ENCODE measurements around the gene SNX13.

SNX13 gene

DNA sequence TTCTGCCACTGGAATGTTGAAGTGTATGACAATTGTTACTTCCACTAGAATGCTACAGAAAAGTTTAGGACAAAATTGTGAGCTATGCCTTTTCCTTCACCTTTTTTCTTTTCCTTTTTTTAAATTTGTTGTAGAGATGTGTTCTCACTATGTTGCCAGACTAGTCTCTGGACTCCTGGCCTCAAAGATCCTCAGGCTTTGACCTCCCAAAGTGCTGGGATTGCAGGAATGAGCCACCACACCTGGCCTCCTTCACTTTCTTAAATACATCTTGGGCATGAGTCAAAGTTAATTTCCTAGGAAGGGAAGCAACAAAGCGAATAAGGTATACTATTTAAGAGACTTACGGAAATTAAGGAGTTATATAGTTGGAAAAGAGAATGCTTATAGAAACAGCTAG is 2.7 kb upstream of the SNX13 start:
- no peak for DNase-seq

DNA sequence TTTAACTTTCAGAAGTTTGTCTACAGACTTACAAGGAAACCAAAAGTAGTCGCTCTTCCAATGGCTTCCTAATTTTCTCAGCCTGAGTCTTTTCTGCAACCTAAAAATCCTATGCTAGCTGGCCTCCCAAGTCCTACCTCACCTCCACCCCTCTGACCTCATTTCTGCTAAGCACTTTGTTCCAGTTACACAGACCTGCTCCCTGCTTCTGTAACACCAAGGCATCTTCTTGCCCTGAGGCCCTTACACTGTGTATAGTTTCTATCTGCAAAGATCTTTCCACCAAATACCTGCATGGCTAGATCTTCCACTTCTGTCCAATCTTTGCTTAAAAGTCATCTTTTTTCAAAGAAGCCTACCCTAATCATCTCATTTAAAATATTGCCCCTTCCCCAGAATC is 1.9 kb upstream of the SNX13 start:
- DNase-seq = no peak

DNA sequence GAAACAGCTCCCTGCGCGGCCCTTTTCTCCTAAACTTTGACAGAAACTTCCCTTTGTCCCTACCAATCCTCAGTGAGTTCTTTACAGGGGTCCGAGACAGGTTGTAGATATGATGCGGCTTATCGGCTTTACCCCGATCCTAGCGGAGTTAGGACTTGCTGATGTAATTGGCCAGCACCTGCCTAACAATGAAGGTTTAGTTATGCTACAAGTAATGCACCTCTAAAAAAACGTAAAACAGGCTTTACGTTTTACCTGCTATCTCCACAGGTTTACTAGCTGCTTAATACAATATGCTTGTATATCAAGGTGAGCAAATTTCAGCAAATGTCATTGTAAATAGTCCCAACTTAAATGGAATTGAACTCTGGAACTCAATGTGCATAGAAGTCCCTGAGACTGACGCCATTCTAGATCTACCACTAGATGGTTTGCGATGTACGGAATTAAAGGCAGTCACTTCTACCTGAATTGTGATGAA is 697 bp upstream of the SNX13 start:
- DNase-seq = peak; percentile 50

DNA sequence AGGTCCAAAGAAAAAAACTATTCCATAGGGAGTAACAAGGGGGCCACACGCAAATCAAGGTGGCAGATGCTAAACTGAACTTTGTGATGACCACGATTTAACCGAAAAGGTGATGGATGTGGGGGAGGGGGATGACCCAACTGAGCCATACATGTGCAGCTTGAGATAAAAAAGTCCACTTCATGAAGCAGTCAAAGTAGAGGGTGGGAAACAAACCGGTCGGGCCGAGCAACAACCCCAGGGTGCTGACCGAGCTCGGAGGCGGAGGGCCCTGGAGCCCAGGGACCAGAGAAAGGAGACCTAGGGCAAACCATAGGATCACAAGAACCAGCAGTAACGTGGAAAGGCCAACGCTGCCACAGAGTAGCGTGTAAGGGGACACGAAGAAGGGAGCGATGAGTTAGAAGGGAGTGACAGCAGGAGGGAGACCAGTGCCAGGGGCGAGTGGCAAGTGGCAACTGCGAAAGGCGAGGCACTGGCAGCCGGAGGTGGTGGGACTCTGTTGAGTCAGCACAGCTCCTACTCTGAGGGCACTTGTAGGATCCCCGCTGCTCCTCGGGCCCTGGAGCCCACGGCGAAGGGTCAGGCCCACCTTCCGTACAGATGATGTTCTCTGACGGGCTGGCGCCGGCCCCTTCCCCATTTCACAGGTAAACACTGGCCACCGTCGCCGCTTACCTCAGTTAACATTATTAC is 540 bp downstream of the SNX13 start:
- DNase-seq = peak; percentile 56

DNA sequence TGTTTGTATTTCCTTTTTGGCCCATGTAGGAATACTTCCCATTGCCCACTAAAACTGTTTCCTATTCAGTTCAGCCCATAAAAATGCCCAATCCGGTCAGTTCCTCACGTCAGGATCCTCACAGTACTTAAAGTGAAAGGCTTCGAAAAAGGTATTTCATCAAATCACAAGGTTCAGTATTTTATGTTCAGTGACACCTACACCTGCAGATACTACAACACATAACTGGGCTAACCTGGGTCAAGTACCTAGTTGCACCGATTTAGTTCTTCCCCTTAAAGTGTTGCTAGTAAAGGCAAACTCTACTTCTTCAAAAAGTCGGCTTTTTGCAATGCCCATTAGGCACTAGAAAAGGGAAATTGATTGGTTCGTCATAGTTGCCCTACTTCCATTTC is 1.1 kb downstream of the SNX13 start:
- DNase-seq = peak; percentile 30

DNA sequence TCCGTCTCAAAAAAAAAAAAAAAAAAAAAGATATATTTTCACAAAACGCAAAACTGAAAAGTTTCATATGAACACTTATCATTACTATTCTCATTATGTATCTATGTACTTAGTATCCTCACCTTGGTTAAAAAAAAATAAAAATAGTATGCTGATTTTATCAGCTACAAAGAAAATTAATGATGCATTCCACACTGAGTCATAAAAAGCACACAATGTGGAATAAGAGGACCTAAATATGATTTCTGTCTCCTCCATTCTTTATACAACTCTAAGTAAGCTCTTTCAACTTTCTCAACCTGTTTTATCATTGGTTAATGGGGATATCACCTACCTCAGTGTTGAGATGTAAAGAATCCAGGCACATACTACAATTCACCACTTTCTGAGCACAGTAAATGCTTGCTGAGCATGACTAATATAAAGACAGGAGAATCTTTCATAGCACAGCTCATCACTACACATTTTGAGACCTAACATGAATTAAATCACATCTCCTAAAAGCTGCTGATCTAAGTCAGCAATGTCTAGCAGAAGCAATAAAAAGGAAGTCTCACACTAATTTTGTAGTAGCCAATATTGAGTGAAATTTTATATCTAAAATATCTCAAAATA is 2.7 kb downstream of the SNX13 start:
- no peak for DNase-seq

DNA sequence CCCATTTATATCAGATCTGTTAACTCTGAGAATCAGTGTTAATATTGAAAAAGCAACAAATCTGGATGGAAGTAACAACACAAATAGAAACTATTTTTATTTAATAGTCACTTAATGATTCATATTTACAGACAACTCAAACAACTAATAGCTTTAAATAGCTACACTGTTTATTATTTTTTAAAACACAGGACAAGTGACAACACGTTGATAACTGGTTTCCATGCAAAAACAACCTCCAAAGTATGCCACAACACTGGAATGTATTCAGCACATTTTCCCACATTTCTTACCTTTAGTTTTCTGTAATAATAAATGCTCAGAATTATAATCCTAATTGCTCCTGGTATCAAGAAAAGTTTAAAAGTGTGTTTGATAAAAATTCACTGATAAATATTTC is 4.0 kb downstream of the SNX13 start:
- no peak for DNase-seq

DNA sequence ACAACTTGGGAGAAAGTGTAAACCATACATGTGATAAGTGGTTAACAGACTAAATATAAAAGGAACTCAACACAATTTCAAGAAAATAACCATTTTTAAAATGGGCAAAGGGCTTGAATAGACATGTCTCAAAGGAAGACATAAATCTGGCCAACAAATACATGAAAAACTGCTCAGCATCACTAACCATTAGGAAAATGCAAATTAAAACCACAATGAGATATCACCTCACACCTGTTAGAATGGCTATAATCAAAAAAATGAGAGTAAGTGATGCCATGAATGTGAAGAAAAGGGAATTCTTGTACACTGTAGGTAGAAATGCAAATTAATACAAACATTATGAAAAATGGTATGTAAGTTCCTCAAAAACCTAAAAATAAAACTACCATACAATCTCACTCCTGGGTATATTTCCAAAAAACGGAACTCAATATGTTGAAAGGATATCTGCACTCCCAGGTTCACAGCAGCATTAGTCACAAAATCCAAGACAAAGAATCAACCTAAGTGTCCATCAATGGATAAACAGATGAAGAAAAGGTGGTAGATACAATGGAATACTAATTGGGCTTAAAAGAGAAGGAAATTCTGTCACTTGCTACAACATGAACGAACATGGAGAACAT is 5.6 kb downstream of the SNX13 start:
- no peak for DNase-seq

DNA sequence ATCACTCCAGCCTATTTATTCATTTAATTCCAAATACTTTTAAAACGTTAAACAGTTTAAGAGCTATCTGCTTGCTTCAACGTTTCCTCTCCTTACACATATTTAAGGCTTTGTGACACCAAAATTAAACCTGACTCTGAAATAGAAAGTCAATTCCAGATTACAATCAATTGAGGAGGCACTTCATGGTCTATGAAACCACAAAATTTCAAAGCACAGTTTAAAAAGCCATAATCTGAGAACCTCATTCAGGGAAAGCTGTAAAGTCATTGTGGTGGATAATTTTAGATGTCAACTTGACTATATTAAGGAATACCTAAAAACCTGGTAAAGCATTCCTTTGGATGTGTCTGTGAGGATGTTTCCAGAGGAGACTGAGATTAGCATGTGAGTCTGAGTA is 6.2 kb downstream of the SNX13 start:
- no peak for DNase-seq

DNA sequence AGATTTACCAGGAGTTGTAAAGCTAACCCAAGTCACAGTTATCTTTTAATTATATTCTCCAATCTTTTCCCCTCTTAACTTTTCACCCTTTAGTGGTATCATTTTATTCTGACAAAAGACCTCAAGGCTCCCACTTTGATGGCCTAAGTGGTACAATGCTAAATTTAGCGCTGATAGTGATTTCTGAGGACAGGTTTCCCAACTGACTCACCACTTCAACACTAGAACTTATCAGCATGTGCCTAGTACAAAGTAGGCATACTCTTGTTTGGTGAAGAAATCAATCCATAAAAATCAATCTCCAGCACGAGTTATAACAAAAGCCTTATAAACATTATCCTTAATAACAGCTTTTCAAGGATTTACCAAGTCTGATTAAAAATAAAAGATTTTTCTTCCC is 7.5 kb downstream of the SNX13 start:
- DNase-seq = no peak

DNA sequence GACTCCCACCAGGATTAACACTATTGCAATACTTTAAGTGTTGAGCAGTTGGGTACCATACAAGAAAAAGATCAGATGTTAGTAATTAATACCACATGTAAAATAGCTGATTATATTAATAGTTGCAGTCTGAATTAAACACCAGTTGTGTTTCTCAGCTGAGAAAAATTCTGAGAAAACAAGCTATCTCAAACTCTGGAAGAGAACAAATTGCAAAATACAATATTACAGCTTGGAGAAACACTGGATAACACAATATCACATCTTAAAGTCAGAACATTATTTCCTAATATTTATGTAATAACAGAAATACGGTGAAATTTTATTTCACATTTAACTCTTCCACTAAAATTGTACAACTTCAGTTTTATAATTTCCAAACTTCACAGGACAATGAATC is 9.2 kb downstream of the SNX13 start:
- no peak for DNase-seq

DNA sequence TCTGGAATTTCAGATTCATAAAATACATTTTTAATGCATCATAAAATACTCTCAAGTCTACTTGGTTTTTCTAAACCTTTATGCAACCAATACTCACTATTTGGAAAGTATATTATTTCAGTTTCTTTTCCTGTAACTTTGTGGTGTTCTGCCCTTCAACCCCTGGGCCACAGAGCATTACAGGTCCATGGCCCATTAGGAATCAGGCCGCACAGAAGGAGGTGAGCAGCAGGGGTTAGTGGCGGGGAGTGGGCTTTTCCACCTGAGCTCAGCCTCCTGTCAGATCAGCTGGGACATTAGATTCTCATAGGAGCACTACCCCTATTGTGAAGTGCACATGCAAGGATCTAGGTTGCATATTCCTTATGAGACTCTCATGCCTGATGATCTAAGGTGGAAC is 9.7 kb downstream of the SNX13 start:
- DNase-seq = no peak

DNA sequence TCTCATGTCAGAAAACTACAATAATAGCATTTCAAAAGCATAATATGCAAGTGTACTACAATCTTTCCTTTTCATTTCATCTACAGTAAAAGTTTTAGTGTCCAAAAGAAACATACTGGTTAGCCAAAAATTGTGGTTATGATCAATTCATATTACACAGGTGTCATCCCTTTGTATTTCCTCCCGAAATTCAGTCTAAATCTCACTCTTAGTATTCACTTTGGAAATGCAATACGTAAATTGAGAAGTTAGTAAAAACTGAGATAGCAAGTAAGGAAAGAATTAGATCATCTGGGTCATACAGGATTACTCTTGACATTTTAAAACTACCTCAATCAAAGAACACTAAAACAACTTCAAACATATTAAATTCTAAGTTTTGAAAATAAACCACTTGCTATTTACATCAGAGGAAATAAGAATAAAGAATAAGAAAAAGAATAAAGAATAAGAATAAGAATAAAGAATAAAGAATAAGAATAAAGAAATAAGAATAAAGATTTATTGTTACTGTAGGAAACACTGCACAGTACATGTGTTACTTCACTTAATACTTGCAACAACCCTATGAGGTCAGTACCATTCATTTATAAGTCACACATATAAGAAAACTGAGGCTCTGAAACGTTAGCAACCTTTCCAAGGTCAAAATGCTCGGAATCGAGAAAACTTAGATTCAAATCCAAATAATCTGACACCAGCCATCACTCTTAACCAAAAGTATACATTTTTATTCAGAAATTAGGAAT is 10.5 kb downstream of the SNX13 start:
- no peak for DNase-seq

DNA sequence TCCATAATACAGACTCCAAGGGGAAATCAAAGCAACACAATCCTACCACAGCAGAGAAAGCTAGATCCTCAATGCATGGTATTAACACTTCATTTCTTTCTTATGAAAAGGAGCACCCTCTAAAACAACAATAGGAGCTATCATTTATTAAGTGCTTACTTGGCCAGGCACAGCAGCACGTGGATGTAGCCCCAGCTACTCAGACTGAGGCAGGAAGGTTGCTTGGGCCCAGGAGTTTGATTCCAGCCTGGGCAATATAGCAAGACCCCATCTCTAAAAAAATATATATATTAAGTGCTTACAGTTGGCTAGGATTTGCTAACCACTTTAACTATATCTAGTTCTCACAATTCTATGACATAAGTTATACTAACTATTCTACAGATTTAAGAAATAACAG is 12.2 kb downstream of the SNX13 start:
- no peak for DNase-seq

DNA sequence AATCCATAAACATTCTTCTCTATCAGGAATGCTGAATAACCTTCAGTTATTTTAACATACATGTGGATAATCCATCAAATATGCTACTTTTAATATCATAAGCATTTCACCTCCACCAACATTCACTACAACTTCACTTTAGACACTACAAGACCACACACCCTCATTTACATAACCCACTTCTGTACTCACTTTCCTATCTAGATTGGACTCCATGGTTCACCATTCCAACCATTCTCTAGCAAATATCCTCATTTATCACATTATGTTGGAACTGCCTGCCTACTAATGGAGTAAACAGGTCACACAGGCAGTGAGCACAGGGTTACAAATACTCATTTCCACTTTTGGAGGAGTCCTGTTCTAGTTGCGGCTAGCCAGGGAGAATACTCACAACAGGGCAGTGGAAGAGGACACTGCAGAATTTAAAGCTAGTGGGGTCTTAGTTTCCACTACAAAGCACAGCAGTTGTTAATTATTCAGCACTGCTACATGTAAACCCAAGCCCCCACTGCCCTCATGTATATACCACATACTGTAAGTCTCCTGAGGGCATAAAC is 18.4 kb downstream of the SNX13 start:
- DNase-seq = no peak

DNA sequence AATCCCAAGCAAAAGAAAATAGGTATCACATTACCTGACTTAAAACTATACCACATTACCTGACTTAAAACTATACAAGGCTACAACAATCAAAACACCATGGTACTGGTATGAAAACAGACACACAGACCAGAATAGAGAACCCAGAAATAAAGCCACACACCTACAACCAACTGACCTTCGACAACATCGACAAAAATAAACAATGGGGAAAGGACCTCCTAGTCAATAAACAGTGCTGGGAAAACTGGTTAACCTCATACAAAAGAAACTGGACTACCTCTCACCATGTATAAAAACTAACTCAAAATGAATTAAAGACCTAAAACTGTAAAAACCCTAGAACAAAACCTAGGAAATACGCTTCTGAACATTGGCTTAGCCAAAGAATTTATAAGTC is 22.5 kb downstream of the SNX13 start:
- DNase-seq = no peak

DNA sequence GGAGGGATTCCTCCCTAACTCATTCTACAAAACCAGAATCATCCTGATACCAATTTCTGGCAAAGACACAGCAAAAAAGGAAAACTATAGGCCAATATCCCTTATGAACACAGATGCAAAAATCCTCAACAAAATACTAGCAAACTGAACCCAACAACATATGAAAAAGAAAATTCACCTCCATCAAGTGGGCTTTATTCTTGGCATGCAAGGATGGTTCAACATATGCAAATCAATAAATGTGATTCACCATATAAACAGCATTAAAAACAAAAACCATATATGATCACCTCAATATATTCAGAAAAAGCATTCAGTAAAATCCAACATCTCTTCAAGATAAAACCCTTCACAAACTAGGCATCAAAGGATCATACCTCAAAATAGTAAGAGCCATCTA is 23.5 kb downstream of the SNX13 start:
- DNase-seq = no peak

DNA sequence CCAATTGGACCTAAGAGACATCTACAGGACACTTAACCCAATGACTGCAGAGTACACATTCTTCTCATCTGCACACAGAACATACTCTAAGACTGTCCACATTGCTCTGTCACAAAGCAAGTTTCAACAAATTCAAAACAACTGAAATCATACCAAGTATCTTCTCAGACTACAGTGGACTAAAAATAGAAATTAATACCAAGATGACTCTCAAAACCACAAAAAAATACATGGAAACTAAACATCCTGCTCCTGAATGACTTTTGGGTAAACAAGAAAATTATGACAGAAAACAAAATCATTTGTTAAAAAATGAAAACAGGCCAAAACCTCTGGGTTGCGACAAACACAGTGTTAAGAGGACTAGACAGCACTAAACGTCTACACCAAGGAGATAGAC is 24.5 kb downstream of the SNX13 start:
- no peak for DNase-seq

DNA sequence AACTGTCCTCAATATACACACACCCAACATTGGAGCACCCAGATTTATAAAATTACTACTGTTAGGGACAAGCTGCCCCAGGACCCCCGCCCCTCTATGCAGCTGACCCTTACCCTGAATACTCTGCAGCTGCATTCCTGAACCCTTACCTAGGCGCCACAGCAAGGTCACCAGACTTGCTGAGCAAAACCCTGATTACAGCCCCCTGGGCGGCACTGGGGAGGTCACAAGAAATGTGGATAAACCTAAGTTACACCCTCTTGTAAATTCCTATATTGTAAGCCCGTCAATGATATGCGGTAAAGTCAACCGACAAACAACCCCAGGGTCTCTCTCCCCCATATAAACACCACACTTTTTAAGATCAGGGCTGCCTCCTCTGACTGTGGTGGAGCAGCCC is 25.1 kb downstream of the SNX13 start:
- DNase-seq = no peak

DNA sequence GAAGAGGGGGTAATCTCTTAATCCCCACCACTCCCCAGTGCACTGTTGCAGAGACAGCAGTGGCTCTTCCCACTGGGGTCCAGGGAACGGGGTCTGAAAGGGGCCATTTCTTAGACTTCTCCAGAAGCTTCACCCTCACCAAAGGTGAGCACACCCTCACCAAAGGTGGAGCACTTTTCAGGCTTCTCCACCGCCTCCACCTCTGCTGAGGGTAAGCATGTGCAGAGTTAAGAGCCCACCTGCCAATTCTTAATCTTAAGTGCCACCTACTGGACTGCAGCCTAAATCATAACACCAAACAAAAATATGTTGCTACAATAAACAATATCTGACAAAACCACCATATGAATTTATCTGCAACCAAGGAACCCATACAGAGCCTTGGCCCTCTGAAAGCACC is 27.0 kb downstream of the SNX13 start:
- DNase-seq = no peak

DNA sequence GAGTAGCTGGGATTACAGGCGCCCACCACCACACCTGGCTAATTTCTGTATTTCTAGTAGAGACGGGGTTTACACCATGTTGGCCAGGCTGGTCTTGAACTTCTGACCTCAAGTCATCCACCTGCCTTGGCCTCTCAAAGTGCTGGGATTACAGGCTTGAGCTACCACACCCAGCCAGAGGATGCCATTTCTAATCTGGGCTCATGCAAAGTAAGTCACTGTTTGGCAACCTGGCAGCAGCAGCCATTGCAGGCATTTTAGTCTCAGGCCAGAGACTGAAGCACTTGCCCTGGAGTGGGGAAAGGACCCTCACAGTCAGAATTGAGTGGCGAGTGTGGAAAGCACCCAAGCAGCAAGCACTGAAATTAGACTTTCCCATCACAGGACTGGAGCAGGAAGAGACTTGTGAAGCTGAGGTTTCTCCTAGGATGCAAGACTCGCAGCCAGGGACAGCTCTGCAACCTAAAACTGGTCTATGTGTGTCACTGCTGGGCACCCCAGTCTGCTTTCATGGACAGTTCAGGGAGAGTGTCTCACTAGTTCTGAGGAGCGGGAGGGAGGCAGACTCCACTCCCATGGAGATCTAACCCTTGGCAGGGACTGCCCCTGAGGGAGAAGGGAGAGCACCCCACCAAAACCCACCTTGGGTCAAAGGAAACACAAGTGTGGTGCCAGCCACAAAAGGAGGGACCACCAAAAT is 27.6 kb downstream of the SNX13 start:
- no peak for DNase-seq

DNA sequence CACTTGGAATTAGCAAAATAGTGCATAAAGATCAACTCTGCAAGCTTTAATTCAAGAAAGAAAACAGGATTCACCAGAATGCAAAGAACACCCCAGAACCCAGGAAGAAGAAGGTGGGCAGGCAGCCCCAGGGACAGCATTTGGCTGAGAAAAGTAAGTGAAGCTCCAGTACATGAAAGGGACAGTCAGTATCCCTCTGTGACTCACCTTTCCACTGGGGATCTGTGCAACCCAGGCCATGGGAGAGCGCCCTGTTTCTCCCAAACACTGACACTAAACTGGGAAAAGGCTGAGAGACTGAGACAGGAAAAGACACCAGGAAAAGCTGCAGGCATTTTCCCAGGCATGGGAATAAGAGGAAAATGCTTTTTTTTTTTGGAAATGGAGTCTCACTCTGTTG is 28.2 kb downstream of the SNX13 start:
- DNase-seq = no peak

DNA sequence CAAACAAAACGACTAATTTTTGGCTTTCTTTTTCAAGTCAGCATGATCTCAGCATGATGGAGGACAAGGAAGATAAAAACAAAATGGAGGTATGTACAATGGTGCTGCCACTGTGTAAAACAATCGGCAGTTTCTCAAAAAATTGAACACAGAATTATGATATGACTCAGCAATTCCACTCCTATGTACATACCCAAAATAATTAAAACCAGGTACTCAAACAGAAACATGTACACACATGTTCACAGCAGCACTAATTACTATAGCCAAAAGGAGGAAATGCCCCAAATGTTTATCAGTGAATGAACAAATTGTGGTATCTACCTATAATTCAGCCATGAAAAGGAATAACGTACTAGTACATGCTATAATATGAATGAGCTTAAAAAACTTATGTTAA is 29.9 kb downstream of the SNX13 start:
- no peak for DNase-seq
